Sigmoid colon (tissue), 7 donors: Measurements from ENCODE around the gene VPS13A. TPM values are rescaled to one million over a fixed set of nuclear protein-coding genes. Genes with fewer than 3 reads are reported as not detected.

Experiments
- DNase-seq: peaks from one replicate; pipeline ENCODE4 v3.0.0-alpha.2; 2019
- H3K27ac ChIP-seq, 4 donors: fragments of 200-600 bp; sonication (generic); one replicate each; pipeline ENCODE4 v1.5.1; 2016 to 2019; ENCODE audit warnings: mild to moderate bottlenecking in 1 of 4
- H3K27me3 ChIP-seq, 3 donors: fragments of 200-600 bp; sonication (generic); one replicate each; pipeline ENCODE4 v1.5.1; 2019; ENCODE audit warnings: mild to moderate bottlenecking in 1 of 3
- H3K36me3 ChIP-seq, 4 donors: fragments of 200-600 bp; sonication (generic); one replicate each; pipeline ENCODE4 v1.5.1; 2016 to 2019
- H3K4me1 ChIP-seq, 4 donors: fragments of 200-600 bp; sonication (generic); one replicate each; pipeline ENCODE4 v1.5.1; 2017 to 2019
- H3K4me3 ChIP-seq, 4 donors: fragments of 200-600 bp; sonication (generic); one replicate each; pipeline ENCODE4 v1.5.1; 2017 to 2019; ENCODE audit warnings: mild to moderate bottlenecking in 2 of 4, moderate library complexity in 1 of 4
- H3K9me3 ChIP-seq, 4 donors: fragments of 200-600 bp in 3 of 4; sonication (generic) in 3 of 4; one replicate each; pipeline versions ENCODE4 v1.5.1 to v1.6.1; 2013 to 2019
- EP300 ChIP-seq, 4 donors: sonication (generic); formaldehyde crosslinking; IDR thresholded peaks; one replicate each; pipeline ENCODE4 v1.6.1; 2017; ENCODE audit warnings: antibody characterized with exemption in 4 of 4
- POLR2A ChIP-seq, 2 donors: fragments of 450-650 bp; IDR thresholded peaks; one replicate each; pipeline ENCODE4 v1.6.1; 2016; ENCODE audit warnings: antibody characterized with exemption in 2 of 2, mild to moderate bottlenecking in 2 of 2, moderate library complexity in 2 of 2
- POLR2AphosphoS5 ChIP-seq, 4 donors: sonication (generic); formaldehyde crosslinking; IDR thresholded peaks; one replicate each; pipeline ENCODE4 v1.6.1; 2017; ENCODE audit warnings: antibody characterized with exemption in 4 of 4
- WGBS, 2 donors: extraction: QIAGEN DNeasy Blood & Tissue Kit; methylation state at CpG; one replicate each; pipeline ENCODE4 v1.1.7; 2013; 5-methylcytosine and 5-hydroxymethylcytosine counted together
- intact Hi-C: fragments of 100-400 bp; cut with DNase I; formaldehyde crosslinking; loops from one replicate; pipeline ENCODE4 v1.15.1; 2023
- polyA plus RNA-seq, 3 donors: library from polyadenylated mRNA; stranded (reverse); fragments of 200-250 nt; gene quantifications; one replicate each; pipeline ENCODE4 v1.2.3, GENCODE V29; 2013
- total RNA-seq, 4 donors: library from RNA; depleted of rRNA; stranded (reverse); fragments of >200 nt; gene quantifications; one replicate each; pipeline ENCODE4 v1.1.0, GENCODE V29; 2016
- TF ChIP-seq, protein P1 (sequence below), 4 experiments: fragments of 450-650 bp in 3 of 4; fragments of 200-600 bp in 1 of 4; IDR thresholded peaks; one replicate each; pipeline ENCODE4 v1.5.1; 2016 to 2019; ENCODE audit warnings: antibody characterized with exemption in 4 of 4, mild to moderate bottlenecking in 3 of 4, moderate library complexity in 2 of 4
- donor health status: healthy with polysubstance abuse.
- donor health status: Bipolar disorder and iron deficiency.
- donor health status: healthy.

The VPS13A gene
- total and polyA plus RNA-seq, 7 donors = 3.2 to 71.5 (median 32.6) TPM

DNA sequence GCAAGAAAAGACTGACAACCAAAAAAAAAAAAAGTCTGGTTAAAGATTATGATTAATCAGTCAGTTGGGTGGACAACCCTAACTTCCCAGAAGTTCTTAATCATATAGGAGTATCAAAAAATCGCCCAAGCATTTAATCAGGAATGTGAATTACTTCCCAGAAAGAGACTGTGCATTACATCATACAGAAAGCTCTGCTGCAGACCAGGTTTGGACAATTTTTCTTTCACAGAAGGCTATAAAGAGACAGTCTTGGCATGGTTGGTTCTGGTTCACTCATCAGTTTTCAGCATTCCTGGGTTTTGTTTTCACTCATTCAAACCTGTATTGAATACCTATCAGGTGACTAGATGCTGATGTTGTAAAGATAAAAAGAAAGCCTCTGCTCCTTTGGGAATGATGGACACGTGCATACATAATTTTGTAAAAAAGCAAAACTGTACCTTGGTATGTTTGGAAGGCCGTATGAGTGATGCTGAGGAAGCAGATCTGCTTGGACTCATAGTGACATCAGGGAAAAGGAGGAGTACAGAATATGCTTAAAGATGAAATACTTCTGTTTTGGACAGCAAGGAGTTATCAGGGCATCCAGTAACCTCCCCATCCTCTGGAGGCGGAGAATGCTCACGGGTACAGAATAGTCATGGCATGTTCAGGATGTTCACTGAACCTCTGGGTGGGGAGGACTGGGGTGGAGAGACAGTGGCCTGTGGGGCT is 292.3 kb downstream of the VPS13A start:
- Histone ChIP-seq H3K36me3 (no peaks in the 10 kb centered on the region), H3K27ac (no peak overlapping the region), H3K27me3 (no peaks in the 10 kb centered on the region), H3K4me3 (no peak overlapping the region), H3K4me1 (no peaks in the 10 kb centered on the region), H3K9me3 (no peaks in the 10 kb centered on the region)
- intact Hi-C loops = no loop called here
- DNase-seq = no peak
- WGBS, 2 donors = 83 to 90% methylated on average over 5 of the region's 5 CpGs
- TF ChIP-seq EP300 (IDR thresholded peaks at IDR 0.05) (no peak), POLR2AphosphoS5 (IDR thresholded peaks at IDR 0.05) (no peak), POLR2A (IDR thresholded peaks at IDR 0.05) (no peak)
- TF ChIP-seq, protein P1, sequence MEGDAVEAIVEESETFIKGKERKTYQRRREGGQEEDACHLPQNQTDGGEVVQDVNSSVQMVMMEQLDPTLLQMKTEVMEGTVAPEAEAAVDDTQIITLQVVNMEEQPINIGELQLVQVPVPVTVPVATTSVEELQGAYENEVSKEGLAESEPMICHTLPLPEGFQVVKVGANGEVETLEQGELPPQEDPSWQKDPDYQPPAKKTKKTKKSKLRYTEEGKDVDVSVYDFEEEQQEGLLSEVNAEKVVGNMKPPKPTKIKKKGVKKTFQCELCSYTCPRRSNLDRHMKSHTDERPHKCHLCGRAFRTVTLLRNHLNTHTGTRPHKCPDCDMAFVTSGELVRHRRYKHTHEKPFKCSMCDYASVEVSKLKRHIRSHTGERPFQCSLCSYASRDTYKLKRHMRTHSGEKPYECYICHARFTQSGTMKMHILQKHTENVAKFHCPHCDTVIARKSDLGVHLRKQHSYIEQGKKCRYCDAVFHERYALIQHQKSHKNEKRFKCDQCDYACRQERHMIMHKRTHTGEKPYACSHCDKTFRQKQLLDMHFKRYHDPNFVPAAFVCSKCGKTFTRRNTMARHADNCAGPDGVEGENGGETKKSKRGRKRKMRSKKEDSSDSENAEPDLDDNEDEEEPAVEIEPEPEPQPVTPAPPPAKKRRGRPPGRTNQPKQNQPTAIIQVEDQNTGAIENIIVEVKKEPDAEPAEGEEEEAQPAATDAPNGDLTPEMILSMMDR (IDR thresholded peaks at IDR 0.05) = no peak

Other genes with a start within 250 kb of the VPS13A start
- gene FOXB2, start 157.9 kb upstream of the VPS13A start, total RNA-seq = not detected
- gene FOXB2, start 157.9 kb upstream of the VPS13A start, polyA plus RNA-seq = not detected